SK-N-SH treated with all-trans-retinoic acid at 6 μM for 48 hours (cell line): ENCODE data around the gene PLIN5.

ENCODE experiments used
- ATAC-seq: fragments of 200-7000 bp; cut with Tn5 transposase; 3 replicates; pipeline ENCODE4 v1.9.1; 2020; ENCODE audit warnings: mild to moderate bottlenecking, moderate library complexity
- ARNTL ChIP-seq: fragments of 450-650 bp; formaldehyde crosslinking; IDR thresholded peaks from 2 replicates; pipeline ENCODE4 v1.5.0; 2020; ENCODE audit warnings: low read depth, mild to moderate bottlenecking, moderate library complexity, borderline replicate concordance
- BACH2 ChIP-seq: fragments of 250-450 bp; sonication (Bioruptor Pico); IDR thresholded peaks from 2 replicates; pipeline ENCODE4 v1.9.0; 2021; ENCODE audit warnings: mild to moderate bottlenecking, borderline replicate concordance
- CSDC2 ChIP-seq: fragments of 250-450 bp; sonication (Bioruptor Pico); IDR thresholded peaks from 2 replicates; pipeline ENCODE4 v1.5.0; 2020; ENCODE audit warnings: mild to moderate bottlenecking, moderate library complexity
- CSRNP3 ChIP-seq: fragments of 250-450 bp; sonication (Bioruptor Pico); IDR thresholded peaks from 2 replicates; pipeline ENCODE4 v1.5.1; 2021; ENCODE audit warnings: mild to moderate bottlenecking, moderate library complexity
- ESRRG ChIP-seq: fragments of 250-450 bp; sonication (Bioruptor Pico); IDR thresholded peaks from 2 replicates; pipeline ENCODE4 v1.6.1; 2021; ENCODE audit warnings: mild to moderate bottlenecking
- GLIS3 ChIP-seq: fragments of 250-450 bp; sonication (Bioruptor Pico); IDR thresholded peaks from 2 replicates; pipeline ENCODE4 v1.5.0; 2020; ENCODE audit warnings: mild to moderate bottlenecking, moderate library complexity
- ISL1 ChIP-seq: fragments of 250-450 bp; sonication (Bioruptor Pico); IDR thresholded peaks from 2 replicates; pipeline ENCODE4 v2.1.2; 2022; ENCODE audit warnings: mild to moderate bottlenecking, moderate library complexity
- OSR1 ChIP-seq: fragments of 250-450 bp; sonication (Bioruptor Pico); IDR thresholded peaks from 2 replicates; pipeline ENCODE4 v1.8.0; 2022; ENCODE audit warnings: moderate library complexity, mild to moderate bottlenecking, inconsistent platforms
- RARB ChIP-seq: fragments of 250-450 bp; sonication (Bioruptor Pico); IDR thresholded peaks from 2 replicates; pipeline ENCODE4 v1.8.0; 2021; ENCODE audit warnings: mild to moderate bottlenecking, moderate library complexity
- SNAI2 ChIP-seq: fragments of 250-450 bp; sonication (Bioruptor Pico); IDR thresholded peaks from 2 replicates; pipeline ENCODE4 v1.5.0; 2020; ENCODE audit warnings: mild to moderate bottlenecking, moderate library complexity
- TCF4 ChIP-seq: fragments of 250-450 bp; sonication (Bioruptor Pico); IDR thresholded peaks from 2 replicates; pipeline ENCODE4 v1.8.0; 2021; ENCODE audit warnings: mild to moderate bottlenecking, moderate library complexity, borderline replicate concordance
- TOX ChIP-seq: fragments of 250-450 bp; sonication (Bioruptor Pico); IDR thresholded peaks from 2 replicates; pipeline ENCODE4 v1.8.0; 2021; ENCODE audit warnings: mild to moderate bottlenecking, moderate library complexity, borderline replicate concordance
- ZC3H10 ChIP-seq: fragments of 250-450 bp; sonication (Bioruptor Pico); IDR thresholded peaks from 2 replicates; pipeline ENCODE4 v1.5.1; 2021; ENCODE audit warnings: mild to moderate bottlenecking, moderate library complexity
- ZFP3 ChIP-seq: fragments of 250-450 bp; sonication (Bioruptor Pico); IDR thresholded peaks from 2 replicates; pipeline ENCODE4 v1.5.0; 2020; ENCODE audit warnings: mild to moderate bottlenecking, moderate library complexity
- ZFP30 ChIP-seq: fragments of 450-650 bp; formaldehyde crosslinking; IDR thresholded peaks from 2 replicates; pipeline ENCODE4 v1.5.0; 2022; ENCODE audit warnings: mild to moderate bottlenecking, moderate library complexity
- ZNF565 ChIP-seq: fragments of 450-650 bp; formaldehyde crosslinking; conservative IDR thresholded peaks from 2 replicates; pipeline ENCODE4 v1.5.0; 2020; ENCODE audit warnings: low read depth, mild to moderate bottlenecking, moderate library complexity
- ZNF70 ChIP-seq: fragments of 450-650 bp; formaldehyde crosslinking; IDR thresholded peaks from 2 replicates; pipeline ENCODE4 v1.5.0; 2020; ENCODE audit warnings: mild to moderate bottlenecking, moderate library complexity
- TF ChIP-seq, protein P1 (sequence below): fragments of 250-450 bp; sonication (Bioruptor Pico); IDR thresholded peaks from 2 replicates; pipeline ENCODE4 v1.8.0; 2020; ENCODE audit warnings: mild to moderate bottlenecking, moderate library complexity, borderline replicate concordance
- TF ChIP-seq, protein P2 (sequence below): fragments of 250-450 bp; sonication (Bioruptor Pico); IDR thresholded peaks from 2 replicates; pipeline ENCODE4 v1.8.0; 2021; ENCODE audit warnings: low read depth, mild to moderate bottlenecking, moderate library complexity, borderline replicate concordance
- TF ChIP-seq, protein P3 (sequence below): fragments of 250-450 bp; sonication (Bioruptor Pico); IDR thresholded peaks from 2 replicates; pipeline ENCODE4 v1.5.0; 2020; ENCODE audit warnings: mild to moderate bottlenecking, moderate library complexity
- TF ChIP-seq, protein P4 (sequence below): fragments of 250-450 bp; sonication (Bioruptor Pico); IDR thresholded peaks from 2 replicates; pipeline ENCODE4 v1.5.1; 2020; ENCODE audit warnings: low read depth, mild to moderate bottlenecking, moderate library complexity

PLIN5 gene

GRCh38 chr19:4492337-4493103, 42.5 kb downstream of the PLIN5 start (continued):
- no peak for TF ChIP-seq GLIS3 (CRISPR knock-in tag)
- TF ChIP-seq RARB (CRISPR knock-in tag), result no peak

- no peak for ATAC-seq
- TF ChIP-seq, protein P1, sequence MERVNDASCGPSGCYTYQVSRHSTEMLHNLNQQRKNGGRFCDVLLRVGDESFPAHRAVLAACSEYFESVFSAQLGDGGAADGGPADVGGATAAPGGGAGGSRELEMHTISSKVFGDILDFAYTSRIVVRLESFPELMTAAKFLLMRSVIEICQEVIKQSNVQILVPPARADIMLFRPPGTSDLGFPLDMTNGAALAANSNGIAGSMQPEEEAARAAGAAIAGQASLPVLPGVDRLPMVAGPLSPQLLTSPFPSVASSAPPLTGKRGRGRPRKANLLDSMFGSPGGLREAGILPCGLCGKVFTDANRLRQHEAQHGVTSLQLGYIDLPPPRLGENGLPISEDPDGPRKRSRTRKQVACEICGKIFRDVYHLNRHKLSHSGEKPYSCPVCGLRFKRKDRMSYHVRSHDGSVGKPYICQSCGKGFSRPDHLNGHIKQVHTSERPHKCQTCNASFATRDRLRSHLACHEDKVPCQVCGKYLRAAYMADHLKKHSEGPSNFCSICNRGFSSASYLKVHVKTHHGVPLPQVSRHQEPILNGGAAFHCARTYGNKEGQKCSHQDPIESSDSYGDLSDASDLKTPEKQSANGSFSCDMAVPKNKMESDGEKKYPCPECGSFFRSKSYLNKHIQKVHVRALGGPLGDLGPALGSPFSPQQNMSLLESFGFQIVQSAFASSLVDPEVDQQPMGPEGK (CRISPR knock-in tag), result no peak
- no peak for TF ChIP-seq ESRRG (CRISPR knock-in tag)
- no peak for TF ChIP-seq ZFP3 (CRISPR knock-in tag)
- TF ChIP-seq GLIS3 (CRISPR knock-in tag), result no peak
Measured at GRCh38 chr19:4491446-4491845, 43.6 kb downstream of the PLIN5 start.

DNA sequence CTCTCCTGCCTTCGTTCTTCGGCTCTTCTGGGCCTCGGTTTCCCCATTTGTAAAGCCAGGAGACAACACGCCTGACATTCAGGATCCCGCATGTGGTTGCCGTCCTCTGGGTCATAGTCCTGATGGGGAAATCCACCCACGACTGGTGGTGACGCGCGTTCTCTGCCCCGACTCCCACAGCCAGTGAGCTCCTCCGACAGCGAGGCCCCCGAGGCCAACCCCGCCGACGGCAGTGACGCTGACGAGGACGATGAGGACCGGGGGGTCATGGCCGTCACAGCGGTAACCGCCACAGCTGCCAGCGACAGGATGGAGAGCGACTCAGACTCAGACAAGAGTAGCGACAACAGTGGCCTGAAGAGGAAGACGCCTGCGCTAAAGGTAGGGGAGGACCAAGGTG, 46.5 kb downstream of the PLIN5 start:
- TF ChIP-seq CSRNP3 (no peak), ZC3H10 (CRISPR knock-in tag) (no peak), RARB (CRISPR knock-in tag) (no peak), SNAI2 (CRISPR knock-in tag) (no peak)
- TF ChIP-seq, protein P1 (CRISPR knock-in tag), result no peak
- ATAC-seq, result no peak

DNA sequence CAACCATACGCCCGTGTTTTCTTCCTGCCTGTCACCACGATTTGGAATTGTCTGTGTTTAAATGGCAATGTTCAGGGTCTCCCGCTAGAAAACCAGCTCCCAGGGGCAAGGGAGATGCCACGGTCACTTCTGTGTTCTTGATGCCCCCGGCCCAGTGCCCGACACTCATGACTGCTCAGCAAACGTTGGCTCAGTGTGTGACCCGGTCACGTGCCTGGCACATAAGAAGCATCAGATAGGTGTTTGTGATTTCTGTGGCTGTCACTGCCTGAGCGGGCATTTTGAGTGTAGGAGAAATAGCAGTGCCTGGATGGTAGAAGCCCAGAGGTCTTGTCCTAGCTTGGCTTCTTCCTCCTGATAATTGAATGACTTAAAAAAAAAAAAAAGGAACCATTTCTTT, 47.5 kb downstream of the PLIN5 start:
- ATAC-seq, result no peak
- no peak for TF ChIP-seq ISL1 (CRISPR knock-in tag)
- no peak for TF ChIP-seq ARNTL (CRISPR knock-in tag)
- no peak for TF ChIP-seq TOX (CRISPR knock-in tag)
- TF ChIP-seq, protein P2, sequence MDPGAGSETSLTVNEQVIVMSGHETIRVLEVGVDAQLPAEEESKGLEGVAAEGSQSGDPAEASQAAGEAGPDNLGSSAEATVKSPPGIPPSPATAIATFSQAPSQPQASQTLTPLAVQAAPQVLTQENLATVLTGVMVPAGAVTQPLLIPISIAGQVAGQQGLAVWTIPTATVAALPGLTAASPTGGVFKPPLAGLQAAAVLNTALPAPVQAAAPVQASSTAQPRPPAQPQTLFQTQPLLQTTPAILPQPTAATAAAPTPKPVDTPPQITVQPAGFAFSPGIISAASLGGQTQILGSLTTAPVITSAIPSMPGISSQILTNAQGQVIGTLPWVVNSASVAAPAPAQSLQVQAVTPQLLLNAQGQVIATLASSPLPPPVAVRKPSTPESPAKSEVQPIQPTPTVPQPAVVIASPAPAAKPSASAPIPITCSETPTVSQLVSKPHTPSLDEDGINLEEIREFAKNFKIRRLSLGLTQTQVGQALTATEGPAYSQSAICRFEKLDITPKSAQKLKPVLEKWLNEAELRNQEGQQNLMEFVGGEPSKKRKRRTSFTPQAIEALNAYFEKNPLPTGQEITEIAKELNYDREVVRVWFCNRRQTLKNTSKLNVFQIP (CRISPR knock-in tag), result no peak
- TF ChIP-seq CSDC2 (CRISPR knock-in tag), result no peak
- no peak for TF ChIP-seq ZFP30 (CRISPR knock-in tag)
- no peak for TF ChIP-seq BACH2
- TF ChIP-seq, protein P3, sequence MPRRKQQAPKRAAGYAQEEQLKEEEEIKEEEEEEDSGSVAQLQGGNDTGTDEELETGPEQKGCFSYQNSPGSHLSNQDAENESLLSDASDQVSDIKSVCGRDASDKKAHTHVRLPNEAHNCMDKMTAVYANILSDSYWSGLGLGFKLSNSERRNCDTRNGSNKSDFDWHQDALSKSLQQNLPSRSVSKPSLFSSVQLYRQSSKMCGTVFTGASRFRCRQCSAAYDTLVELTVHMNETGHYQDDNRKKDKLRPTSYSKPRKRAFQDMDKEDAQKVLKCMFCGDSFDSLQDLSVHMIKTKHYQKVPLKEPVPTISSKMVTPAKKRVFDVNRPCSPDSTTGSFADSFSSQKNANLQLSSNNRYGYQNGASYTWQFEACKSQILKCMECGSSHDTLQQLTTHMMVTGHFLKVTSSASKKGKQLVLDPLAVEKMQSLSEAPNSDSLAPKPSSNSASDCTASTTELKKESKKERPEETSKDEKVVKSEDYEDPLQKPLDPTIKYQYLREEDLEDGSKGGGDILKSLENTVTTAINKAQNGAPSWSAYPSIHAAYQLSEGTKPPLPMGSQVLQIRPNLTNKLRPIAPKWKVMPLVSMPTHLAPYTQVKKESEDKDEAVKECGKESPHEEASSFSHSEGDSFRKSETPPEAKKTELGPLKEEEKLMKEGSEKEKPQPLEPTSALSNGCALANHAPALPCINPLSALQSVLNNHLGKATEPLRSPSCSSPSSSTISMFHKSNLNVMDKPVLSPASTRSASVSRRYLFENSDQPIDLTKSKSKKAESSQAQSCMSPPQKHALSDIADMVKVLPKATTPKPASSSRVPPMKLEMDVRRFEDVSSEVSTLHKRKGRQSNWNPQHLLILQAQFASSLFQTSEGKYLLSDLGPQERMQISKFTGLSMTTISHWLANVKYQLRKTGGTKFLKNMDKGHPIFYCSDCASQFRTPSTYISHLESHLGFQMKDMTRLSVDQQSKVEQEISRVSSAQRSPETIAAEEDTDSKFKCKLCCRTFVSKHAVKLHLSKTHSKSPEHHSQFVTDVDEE (CRISPR knock-in tag), result no peak
- TF ChIP-seq SNAI2 (CRISPR knock-in tag), result no peak
- TF ChIP-seq, protein P4, sequence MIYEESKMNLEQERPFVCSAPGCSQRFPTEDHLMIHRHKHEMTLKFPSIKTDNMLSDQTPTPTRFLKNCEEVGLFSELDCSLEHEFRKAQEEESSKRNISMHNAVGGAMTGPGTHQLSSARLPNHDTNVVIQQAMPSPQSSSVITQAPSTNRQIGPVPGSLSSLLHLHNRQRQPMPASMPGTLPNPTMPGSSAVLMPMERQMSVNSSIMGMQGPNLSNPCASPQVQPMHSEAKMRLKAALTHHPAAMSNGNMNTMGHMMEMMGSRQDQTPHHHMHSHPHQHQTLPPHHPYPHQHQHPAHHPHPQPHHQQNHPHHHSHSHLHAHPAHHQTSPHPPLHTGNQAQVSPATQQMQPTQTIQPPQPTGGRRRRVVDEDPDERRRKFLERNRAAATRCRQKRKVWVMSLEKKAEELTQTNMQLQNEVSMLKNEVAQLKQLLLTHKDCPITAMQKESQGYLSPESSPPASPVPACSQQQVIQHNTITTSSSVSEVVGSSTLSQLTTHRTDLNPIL (CRISPR knock-in tag), result no peak
- no peak for TF ChIP-seq OSR1
- TF ChIP-seq, protein P1 (CRISPR knock-in tag), result no peak
- no peak for TF ChIP-seq CSRNP3
- TF ChIP-seq ZFP3 (CRISPR knock-in tag), result no peak
- TF ChIP-seq TCF4 (CRISPR knock-in tag), result no peak
- no peak for TF ChIP-seq ZNF565
- TF ChIP-seq GLIS3 (CRISPR knock-in tag), result no peak
- no peak for TF ChIP-seq ZNF70 (CRISPR knock-in tag)
